ENCODE results near the gene STAG3. TPM values are rescaled to one million over a fixed set of nuclear protein-coding genes. Genes with fewer than 3 reads are reported as not detected.
"Not testable (repeated sequence)": the region's sequence is repeated elsewhere in the genome, so short reads cannot be mapped to it uniquely, and the experiment has no call there.

Gene STAG3
- total RNA-seq, 2 donors from 2014 or later, result 1.8 to 37.6 TPM

DNA sequence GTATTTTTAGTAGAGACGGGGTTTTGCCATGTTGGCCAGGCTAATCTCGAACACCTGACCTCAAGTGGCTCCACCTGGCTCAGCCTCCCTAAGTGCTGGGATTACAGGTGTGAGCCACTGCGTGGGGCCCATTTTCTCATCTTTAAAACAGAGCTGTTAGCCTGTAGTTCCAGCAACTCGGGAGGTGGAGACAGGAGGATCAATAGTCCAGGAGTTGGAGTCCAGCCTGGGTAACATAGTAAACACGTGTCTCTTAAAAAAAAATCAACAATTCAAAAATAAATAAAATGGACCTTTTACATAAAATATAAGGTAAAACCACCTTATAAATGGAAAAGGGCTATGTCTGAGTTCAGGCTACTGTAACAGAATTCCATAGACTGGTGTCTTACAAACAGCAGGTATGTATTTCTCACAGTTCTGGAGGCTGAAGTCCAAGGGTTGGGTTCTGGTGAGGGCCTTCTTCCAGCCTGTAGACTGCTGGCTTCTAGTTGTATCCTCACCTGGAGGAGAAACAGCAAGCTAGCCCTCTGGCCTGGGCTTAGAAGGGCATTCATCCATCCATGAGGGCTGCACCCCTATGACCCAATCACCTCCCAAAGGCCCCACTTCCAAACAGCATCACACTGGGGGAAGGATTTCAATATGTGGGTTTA, 35.0 kb downstream of the STAG3 start:
- H3K9me3 ChIP-seq, result no peaks in the 10 kb centered on the region
- no peak overlapping the region for H3K4me3 ChIP-seq
- TF ChIP-seq POLR2A (IDR thresholded peaks at IDR 0.05) (no peak), POLR2AphosphoS5 (IDR thresholded peaks at IDR 0.05) (no peak), CTCF (IDR thresholded peaks at IDR 0.05) (no peak)
- H3K4me1 ChIP-seq (replicated peaks), result no peaks in the 10 kb centered on the region
- 64% methylated on average over 5 of the region's 5 CpGs for WGBS
- DNase-seq (ENCODE audit: low spot score), result no peak
- H3K36me3 ChIP-seq, result no peaks in the 10 kb centered on the region
- H3K27ac ChIP-seq, result no peak overlapping the region
- intact Hi-C loops (cut with DNase I), result no loop called here
- H3K27me3 ChIP-seq (replicated peaks; ENCODE audit: insufficient read depth), result no peaks in the 10 kb centered on the region

- Histone ChIP-seq H3K4me3 (no peak overlapping the region), H3K36me3 (no peaks in the 10 kb centered on the region), H3K9me3 (no peaks in the 10 kb centered on the region), H3K27me3 (replicated peaks; ENCODE audit: insufficient read depth) (no peaks in the 10 kb centered on the region), H3K4me1 (replicated peaks) (no peaks in the 10 kb centered on the region), H3K27ac (no peak overlapping the region)
- no peak for DNase-seq (ENCODE audit: low spot score)
- no peak for TF ChIP-seq POLR2A (IDR thresholded peaks at IDR 0.05)
- WGBS, result 65% methylated on average over 6 of the region's 6 CpGs
- intact Hi-C loops (cut with DNase I), result no loop called here
Measured at GRCh38 chr7:100213672-100214071, 36.0 kb downstream of the STAG3 start.

- 66% methylated on average over 5 of the region's 5 CpGs for WGBS
- H3K4me3 ChIP-seq; DNase-seq (ENCODE audit: low spot score); H3K36me3 ChIP-seq; H3K27ac ChIP-seq; H3K27me3 ChIP-seq (replicated peaks; ENCODE audit: insufficient read depth); H3K4me1 ChIP-seq (replicated peaks); intact Hi-C loops (cut with DNase I); H3K9me3 ChIP-seq: not testable (repeated sequence)
Measured at GRCh38 chr7:100214356-100214755, 36.6 kb downstream of the STAG3 start.

DNA sequence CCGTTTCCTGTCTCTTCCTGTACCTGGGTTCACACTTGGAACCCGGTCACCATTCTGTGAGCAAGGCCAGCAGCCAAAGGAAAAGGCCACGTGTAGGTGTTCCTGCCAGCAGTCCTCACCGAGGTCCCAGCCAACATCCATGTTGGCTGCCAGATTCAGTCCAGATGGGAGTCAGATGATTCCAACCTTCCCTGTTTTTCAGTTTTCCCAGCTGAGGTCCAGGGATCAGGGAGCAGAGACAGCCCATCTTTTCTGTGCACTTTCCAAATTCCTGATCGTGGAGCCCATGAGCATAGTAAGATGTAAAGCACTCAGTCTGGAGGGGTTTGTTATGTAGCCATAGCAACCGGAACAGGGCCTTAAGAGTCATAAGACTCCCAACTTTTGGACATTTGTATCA, 38.2 kb downstream of the STAG3 start:
- 33% methylated on average over 6 of the region's 6 CpGs for WGBS
- H3K36me3 ChIP-seq, result no peaks in the 10 kb centered on the region
- no peaks in the 10 kb centered on the region for H3K27me3 ChIP-seq (replicated peaks; ENCODE audit: insufficient read depth)
- no peak overlapping the region for H3K27ac ChIP-seq
- no peak for TF ChIP-seq POLR2AphosphoS5 (IDR thresholded peaks at IDR 0.05)
- no peak for TF ChIP-seq POLR2A (IDR thresholded peaks at IDR 0.05)
- TF ChIP-seq CTCF (IDR thresholded peaks at IDR 0.05), result no peak
- DNase-seq (ENCODE audit: low spot score), result no peak
- no peaks in the 10 kb centered on the region for H3K4me1 ChIP-seq (replicated peaks)
- H3K4me3 ChIP-seq, result no peak overlapping the region
- intact Hi-C loops (cut with DNase I), result no loop called here
- no peaks in the 10 kb centered on the region for H3K9me3 ChIP-seq

- H3K4me3 ChIP-seq; H3K27me3 ChIP-seq (replicated peaks; ENCODE audit: insufficient read depth); H3K27ac ChIP-seq; H3K36me3 ChIP-seq; H3K4me1 ChIP-seq (replicated peaks); H3K9me3 ChIP-seq; intact Hi-C loops (cut with DNase I): not testable (repeated sequence)
- 0% methylated on average over 1 of the region's 5 CpGs for WGBS
- TF ChIP-seq CTCF (IDR thresholded peaks at IDR 0.05), result peak in 3 of 4 experiments; percentile 17 to 54 (median 38)
- DNase-seq (ENCODE audit: low spot score), result peak; percentile 80
Measured at GRCh38 chr7:100217934-100218333, 40.2 kb downstream of the STAG3 start.

GRCh38 chr7:100219271-100219737, 41.6 kb downstream of the STAG3 start:
- Histone ChIP-seq H3K9me3 (no peaks in the 10 kb centered on the region), H3K27me3 (replicated peaks; ENCODE audit: insufficient read depth) (no peaks in the 10 kb centered on the region), H3K4me3 (no peak overlapping the region), H3K36me3 (no peaks in the 10 kb centered on the region), H3K4me1 (replicated peaks) (no peaks in the 10 kb centered on the region), H3K27ac (no peak overlapping the region)
- WGBS, result 80% methylated on average over 10 of the region's 10 CpGs
- TF ChIP-seq POLR2AphosphoS5 (IDR thresholded peaks at IDR 0.05) (no peak), CTCF (IDR thresholded peaks at IDR 0.05) (no peak), POLR2A (IDR thresholded peaks at IDR 0.05) (no peak)
- DNase-seq (ENCODE audit: low spot score), result no peak
- intact Hi-C loops (cut with DNase I), result no loop called here

DNA sequence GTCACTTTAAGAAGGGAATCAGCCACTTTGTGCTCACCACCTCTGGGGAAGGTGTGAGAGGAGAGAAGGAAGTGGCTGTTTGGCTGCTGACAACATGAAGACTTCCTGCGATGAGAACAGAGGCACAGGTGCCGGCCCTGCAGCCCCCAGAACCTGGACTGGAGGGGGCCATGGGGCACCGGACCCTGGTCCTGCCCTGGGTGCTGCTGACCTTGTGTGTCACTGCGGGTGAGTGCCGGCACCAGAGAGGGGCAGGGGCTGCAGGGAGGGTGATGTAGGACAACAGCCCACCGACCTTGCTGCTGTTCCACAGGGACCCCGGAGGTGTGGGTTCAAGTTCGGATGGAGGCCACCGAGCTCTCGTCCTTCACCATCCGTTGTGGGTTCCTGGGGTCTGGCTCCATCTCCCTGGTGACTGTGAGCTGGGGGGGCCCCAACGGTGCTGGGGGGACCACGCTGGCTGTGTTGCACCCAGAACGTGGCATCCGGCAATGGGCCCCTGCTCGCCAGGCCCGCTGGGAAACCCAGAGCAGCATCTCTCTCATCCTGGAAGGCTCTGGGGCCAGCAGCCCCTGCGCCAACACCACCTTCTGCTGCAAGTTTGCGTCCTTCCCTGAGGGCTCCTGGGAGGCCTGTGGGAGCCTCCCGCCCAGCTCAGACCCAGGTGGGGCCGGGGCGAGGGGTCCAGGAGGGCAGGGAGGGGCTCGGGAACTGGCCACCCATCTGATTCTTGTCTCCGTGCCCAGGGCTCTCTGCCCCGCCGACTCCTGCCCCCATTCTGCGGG, 42.3 kb downstream of the STAG3 start, which contains the start of gene PVRIG:
Gene PVRIG, plus strand, starts transcription at position 149 of the 785 bp plus-strand sequence. Its CDS starts 22 bp downstream, at position 171.
- H3K4me1 ChIP-seq (replicated peaks); H3K36me3 ChIP-seq; DNase-seq (ENCODE audit: low spot score); H3K9me3 ChIP-seq; H3K27ac ChIP-seq; H3K27me3 ChIP-seq (replicated peaks; ENCODE audit: insufficient read depth); H3K4me3 ChIP-seq: not testable (repeated sequence)
- WGBS, result 88% methylated on average over 20 of the region's 27 CpGs
- intact Hi-C loops (cut with DNase I), result loop anchor here (5.0 kb wide), 1 partner anchor 88 kb away; no protein-coding TSS in a partner anchor

Data from prostate gland (tissue), 2 donors.